Heart right ventricle (tissue), 16 donors: ENCODE data around the gene CDC42EP5. TPM values are rescaled to one million over a fixed set of nuclear protein-coding genes. Genes with fewer than 3 reads are reported as not detected.

Source experiments
- ATAC-seq, 8 donors: fragments of 200-7000 bp; cut with Tn5 transposase; one replicate each; pipeline ENCODE4 v1.9.1; 2020; ENCODE audit warnings: mild to moderate bottlenecking in 8 of 8, moderate library complexity in 8 of 8, moderate number of reproducible peaks in 1 of 8
- DNase-seq, 2 donors: peaks; one replicate each; pipeline ENCODE4 v3.0.0-alpha.2; 2020
- H3K27ac ChIP-seq, 10 donors: fragments of 200-600 bp; sonication (generic) in 2 of 10; one replicate each; pipeline versions ENCODE4 v1.5.0 to v1.8.0; 2020 to 2022; ENCODE audit warnings: mild to moderate bottlenecking in 3 of 10
- H3K27me3 ChIP-seq, 7 donors: fragments of 200-600 bp; one replicate each; pipeline ENCODE4 v1.8.0; 2021 to 2022; ENCODE audit warnings: mild to moderate bottlenecking in 2 of 7
- H3K36me3 ChIP-seq, 9 donors: fragments of 200-600 bp; sonication (generic) in 1 of 9; one replicate each; pipeline versions ENCODE4 v1.5.0 to v1.8.0; 2020 to 2022; ENCODE audit warnings: mild to moderate bottlenecking in 2 of 9
- H3K4me1 ChIP-seq, 9 donors: fragments of 200-600 bp; sonication (generic) in 1 of 9; one replicate each; pipeline versions ENCODE4 v1.5.0 to v1.8.0; 2020 to 2022; ENCODE audit warnings: mild to moderate bottlenecking in 4 of 9
- H3K4me3 ChIP-seq, 10 donors: fragments of 200-600 bp; sonication (generic) in 2 of 10; one replicate each; pipeline versions ENCODE4 v1.5.0 to v1.8.0; 2020 to 2022; ENCODE audit warnings: mild to moderate bottlenecking in 7 of 10, moderate library complexity in 2 of 10
- H3K9me3 ChIP-seq, 11 donors: fragments of 200-600 bp in 10 of 11; sonication (generic) in 2 of 11; one replicate each; pipeline versions ENCODE4 v1.5.0 to v1.8.0; 2013 to 2022; ENCODE audit warnings: mild to moderate bottlenecking in 2 of 11, control low read depth in 1 of 11, moderate library complexity in 1 of 11
- WGBS, 2 donors: extraction: QIAGEN DNeasy Blood & Tissue Kit; methylation state at CpG; one replicate each; pipeline ENCODE4 v1.1.7; 2013; ENCODE audit warnings: inconsistent platforms in 1 of 2; 5-methylcytosine and 5-hydroxymethylcytosine counted together
- intact Hi-C, 10 donors: fragments of 100-400 bp; cut with DNase I; formaldehyde crosslinking; loops; one replicate each; pipeline versions ENCODE4 v1.11.1 to v1.14.2; 2022
- polyA plus RNA-seq, 2 donors: library from polyadenylated mRNA; stranded (reverse); fragments of 200-250 nt; gene quantifications; one replicate each; pipeline ENCODE4 v1.2.3, GENCODE V29; 2013
- total RNA-seq, 10 donors: library from RNA; stranded (reverse); fragmentation: NEBNext Ultra II Directional in 3 of 10; extraction: Animal tissue kit (Norgen Biotek cat#: 25700) in 3 of 10; gene quantifications; one replicate each; pipeline versions ENCODE4 v1.2.1 to v1.2.4, GENCODE V29; 2021 to 2023
- TF ChIP-seq, protein P1 (sequence below), 9 donors: fragments of 200-600 bp; sonication (generic) in 2 of 9; IDR thresholded peaks; one replicate each; pipeline versions ENCODE4 v1.5.0 to v1.8.0; 2021 to 2022; ENCODE audit warnings: antibody characterized with exemption in 9 of 9, mild to moderate bottlenecking in 5 of 9, moderate library complexity in 1 of 9
- donor health status: Arrhythmogenic right ventricular cardiomyopathy.
- donor health status: ischemic (EF 13 %, LVEDD 7.1; RV severe dilation, severe dysfunction).
- donor health status: healthy with polysubstance abuse.
- donor health status: DM: no; HTN: yes; CAD: no.
- donor health status: DM: no; HTN: no; CAD: no.
- donor health status: ischemic (EF 25% LVEDD 6.9; RV normal size, moderate dysfunction).
- donor health status: ischemic (EF 25% LVEDD 5.7; RV mildly dilated, moderate dysfunction).
- donor health status: healthy.
- donor health status: DM: yes; HTN: yes; CAD: no.
- donor health status: Ischemic cardiomyopathy.
- donor health status: ischemic (EF 35%, LVEDD 5.7; RV mildly dilated, moderate dysfunction).
- donor health status: nonischemic (EF 11% LVEDD 7.7; RV severe dilation, severe dysfunction).
- donor health status: DM: yes; HTN: yes; CAD: no.
- donor health status: PGD.
- donor health status: ischemic (EF 29% LVEDD 5.4; RV normal size, mild dysfunction).
- donor health status: nonischemic (EF 23%, LVEDD 6.1; RV moderate dilation, normal function).

The CDC42EP5 gene
- total and polyA plus RNA-seq, 12 donors, result 5.3 to 22.8 (median 10.9) TPM

DNA sequence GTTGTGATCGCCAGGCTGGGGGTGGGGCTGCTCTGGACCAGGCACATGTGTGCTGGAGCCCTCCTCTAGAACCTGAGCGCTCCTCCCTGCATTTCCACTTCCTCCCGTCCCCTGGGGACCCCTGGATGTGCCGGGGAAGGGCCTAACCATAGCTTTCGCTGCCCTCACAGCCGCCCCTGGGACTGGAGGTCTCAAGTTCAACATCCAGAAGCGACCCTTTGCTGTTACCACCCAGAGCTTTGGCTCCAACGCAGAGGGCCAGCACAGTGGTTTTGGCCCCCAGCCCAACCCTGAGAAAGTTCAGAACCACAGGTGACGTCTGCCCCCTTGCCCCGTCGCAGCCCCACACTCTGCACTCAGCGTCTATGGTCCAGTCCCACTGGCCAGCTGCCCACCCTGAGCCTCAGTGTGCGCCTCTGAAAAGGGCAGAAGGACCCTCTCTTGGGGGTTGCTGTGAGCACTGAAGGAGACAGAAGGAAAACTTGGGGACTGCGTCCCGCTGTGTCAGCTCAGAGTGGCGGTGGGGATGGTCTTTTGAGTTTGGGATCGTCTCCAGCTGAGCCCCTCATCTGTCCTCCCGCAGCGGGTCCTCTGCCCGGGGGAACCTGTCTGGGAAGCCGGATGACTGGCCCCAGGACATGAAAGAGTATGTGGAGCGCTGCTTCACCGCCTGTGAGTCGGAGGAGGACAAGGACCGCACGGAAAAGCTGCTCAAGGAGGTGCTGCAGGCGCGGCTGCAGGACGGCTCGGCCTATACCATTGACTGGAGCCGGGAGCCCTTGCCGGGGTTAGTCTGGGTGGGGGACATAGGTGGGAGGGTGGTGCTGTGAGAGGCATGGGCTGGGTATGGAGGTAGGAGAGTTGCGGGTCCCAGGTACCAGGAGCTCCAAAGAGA lies 18.1 kb downstream of the CDC42EP5 start:
- DNase-seq, result no peak
- no peak overlapping the region for H3K4me3 ChIP-seq
- 90% methylated on average over 33 of the region's 33 CpGs for WGBS, 2 donors
- H3K4me1 ChIP-seq, result peaks cover 12 to 50% (median 36%) of the 10 kb centered on the region in 9 donors
- H3K9me3 ChIP-seq, result no peaks in the 10 kb centered on the region
- TF ChIP-seq, protein P1, sequence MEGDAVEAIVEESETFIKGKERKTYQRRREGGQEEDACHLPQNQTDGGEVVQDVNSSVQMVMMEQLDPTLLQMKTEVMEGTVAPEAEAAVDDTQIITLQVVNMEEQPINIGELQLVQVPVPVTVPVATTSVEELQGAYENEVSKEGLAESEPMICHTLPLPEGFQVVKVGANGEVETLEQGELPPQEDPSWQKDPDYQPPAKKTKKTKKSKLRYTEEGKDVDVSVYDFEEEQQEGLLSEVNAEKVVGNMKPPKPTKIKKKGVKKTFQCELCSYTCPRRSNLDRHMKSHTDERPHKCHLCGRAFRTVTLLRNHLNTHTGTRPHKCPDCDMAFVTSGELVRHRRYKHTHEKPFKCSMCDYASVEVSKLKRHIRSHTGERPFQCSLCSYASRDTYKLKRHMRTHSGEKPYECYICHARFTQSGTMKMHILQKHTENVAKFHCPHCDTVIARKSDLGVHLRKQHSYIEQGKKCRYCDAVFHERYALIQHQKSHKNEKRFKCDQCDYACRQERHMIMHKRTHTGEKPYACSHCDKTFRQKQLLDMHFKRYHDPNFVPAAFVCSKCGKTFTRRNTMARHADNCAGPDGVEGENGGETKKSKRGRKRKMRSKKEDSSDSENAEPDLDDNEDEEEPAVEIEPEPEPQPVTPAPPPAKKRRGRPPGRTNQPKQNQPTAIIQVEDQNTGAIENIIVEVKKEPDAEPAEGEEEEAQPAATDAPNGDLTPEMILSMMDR (IDR thresholded peaks at IDR 0.05), result no peak
- ATAC-seq, result no peak
- H3K27ac ChIP-seq, result no peak overlapping the region
- intact Hi-C loops, result no loop called here
- H3K36me3 ChIP-seq, result peaks cover 4 to 96% (median 83%) of the 10 kb centered on the region in 9 donors
- H3K27me3 ChIP-seq, result no peaks in the 10 kb centered on the region

DNA sequence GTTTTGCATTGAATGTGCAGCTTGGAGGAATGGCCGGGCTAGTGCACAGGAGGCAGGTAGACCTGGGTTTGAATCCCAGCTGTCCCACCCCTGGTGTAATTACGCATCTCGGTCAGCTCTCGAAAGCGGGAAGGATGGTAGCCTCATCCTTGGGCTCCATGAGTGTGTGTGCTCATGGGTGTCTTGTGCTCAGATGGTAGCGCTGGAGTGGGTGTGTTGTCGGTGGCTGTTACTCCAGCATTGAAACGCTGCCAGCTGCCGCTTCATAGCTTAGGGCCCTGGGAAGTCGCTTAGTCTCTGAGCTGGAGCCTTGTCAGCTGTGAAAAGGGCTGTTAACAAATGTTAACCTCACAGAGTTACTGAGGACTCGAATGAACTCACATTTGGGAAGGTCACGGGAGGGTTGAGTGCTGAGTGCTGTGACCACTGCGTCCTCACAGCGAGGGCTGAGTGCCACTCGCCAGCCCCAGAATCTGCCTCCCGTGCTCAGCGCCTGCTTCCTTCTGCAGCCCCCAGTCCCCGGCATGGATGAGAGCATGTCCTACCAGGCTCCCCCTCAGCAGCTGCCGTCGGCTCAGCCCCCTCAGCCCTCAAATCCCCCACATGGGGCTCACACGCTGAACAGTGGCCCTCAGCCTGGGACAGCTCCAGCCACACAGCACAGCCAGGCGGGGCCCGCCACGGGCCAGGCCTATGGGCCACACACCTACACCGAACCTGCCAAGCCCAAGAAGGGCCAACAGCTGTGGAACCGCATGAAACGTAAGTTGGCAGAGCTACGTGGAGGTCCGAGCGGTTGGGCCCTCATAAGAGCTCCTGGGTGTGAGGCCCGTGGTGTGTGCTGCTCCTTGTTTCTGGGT lies 18.9 kb downstream of the CDC42EP5 start:
- H3K27me3 ChIP-seq, result no peaks in the 10 kb centered on the region
- H3K27ac ChIP-seq, result no peak overlapping the region
- ATAC-seq, result no peak
- TF ChIP-seq, protein P1 (IDR thresholded peaks at IDR 0.05), result no peak
- 91 to 92% methylated on average over 31 of the region's 31 CpGs for WGBS, 2 donors
- no peak overlapping the region for H3K4me3 ChIP-seq
- no peak for DNase-seq
- peaks cover 13 to 46% (median 30%) of the 10 kb centered on the region in 9 donors for H3K4me1 ChIP-seq
- intact Hi-C loops, result no loop called here
- H3K36me3 ChIP-seq, result peaks cover 4 to 87% (median 76%) of the 10 kb centered on the region in 9 donors
- no peaks in the 10 kb centered on the region for H3K9me3 ChIP-seq

DNA sequence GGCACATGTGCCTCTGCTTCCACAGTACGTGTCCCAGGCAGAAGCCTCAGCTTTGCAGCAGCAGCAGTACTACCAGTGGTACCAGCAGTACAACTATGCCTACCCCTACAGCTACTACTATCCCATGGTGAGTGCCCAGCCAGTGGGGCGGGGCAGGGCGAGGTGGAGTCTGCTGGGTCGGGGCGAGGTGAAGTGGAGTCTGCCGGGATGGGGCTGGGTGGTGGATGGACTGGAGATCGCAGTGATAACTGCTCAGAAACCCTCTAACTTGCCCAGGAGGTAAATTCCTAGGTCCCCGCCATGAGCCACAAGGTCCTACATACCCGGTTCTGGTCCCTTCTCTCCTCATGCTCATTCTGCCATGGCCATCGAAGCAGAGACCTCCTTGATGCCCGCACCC lies 20.5 kb downstream of the CDC42EP5 start:
- 90 to 92% methylated on average over 11 of the region's 11 CpGs for WGBS, 2 donors
- intact Hi-C loops, result no loop called here
- TF ChIP-seq, protein P1 (IDR thresholded peaks at IDR 0.05), result no peak

DNA sequence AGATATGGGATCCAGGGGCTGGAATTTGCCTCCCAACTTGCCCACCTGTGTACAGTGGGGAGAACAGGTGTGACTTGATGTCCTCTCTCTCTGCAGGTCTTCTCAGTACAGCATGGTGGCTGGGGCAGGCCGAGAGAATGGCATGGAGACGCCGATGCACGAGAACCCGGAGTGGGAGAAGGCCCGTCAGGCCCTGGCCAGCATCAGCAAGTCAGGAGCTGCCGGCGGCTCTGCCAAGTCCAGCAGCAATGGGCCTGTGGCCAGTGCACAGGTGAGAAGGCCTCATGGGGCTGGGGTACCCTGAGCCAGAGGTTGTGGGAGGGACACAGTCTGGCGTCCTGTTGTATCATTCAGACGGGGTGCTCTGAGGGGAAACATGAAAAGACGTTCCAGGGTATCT lies 21.1 kb downstream of the CDC42EP5 start:
- Histone ChIP-seq H3K9me3 (no peaks in the 10 kb centered on the region), H3K36me3 (peaks cover 0 to 66% (median 56%) of the 10 kb centered on the region in 9 donors)
- intact Hi-C loops, result no loop called here

More for the DNA sequence above, 20.5 kb downstream of the CDC42EP5 start:
- Histone ChIP-seq H3K4me1 (peaks cover 13 to 41% (median 34%) of the 10 kb centered on the region in 9 donors), H3K9me3 (no peaks in the 10 kb centered on the region), H3K27ac (no peak overlapping the region), H3K36me3 (peaks cover 0 to 72% (median 61%) of the 10 kb centered on the region in 9 donors), H3K4me3 (no peak overlapping the region), H3K27me3 (no peaks in the 10 kb centered on the region)
- ATAC-seq (no peak), DNase-seq (no peak)

More for the DNA sequence above, 21.1 kb downstream of the CDC42EP5 start:
- WGBS, 2 donors, result 83 to 87% methylated on average over 11 of the region's 11 CpGs
- H3K27me3 ChIP-seq, result no peaks in the 10 kb centered on the region
- ATAC-seq (no peak), DNase-seq (no peak)
- H3K27ac ChIP-seq, result no peak overlapping the region
- TF ChIP-seq, protein P1 (IDR thresholded peaks at IDR 0.05), result no peak
- no peak overlapping the region for H3K4me3 ChIP-seq
- H3K4me1 ChIP-seq, result peaks cover 13 to 48% (median 41%) of the 10 kb centered on the region in 9 donors
